LoVo (cell line): ENCODE data around the gene SNAPC2.
"Not testable (repeated sequence)": the region's sequence is repeated elsewhere in the genome, so short reads cannot be mapped to it uniquely, and the experiment has no call there.

Experiments
- DNase-seq: peaks from one replicate; pipeline ENCODE4 v3.0.0-alpha.2; 2016; ENCODE audit warnings: low spot score

SNAPC2 gene

DNA sequence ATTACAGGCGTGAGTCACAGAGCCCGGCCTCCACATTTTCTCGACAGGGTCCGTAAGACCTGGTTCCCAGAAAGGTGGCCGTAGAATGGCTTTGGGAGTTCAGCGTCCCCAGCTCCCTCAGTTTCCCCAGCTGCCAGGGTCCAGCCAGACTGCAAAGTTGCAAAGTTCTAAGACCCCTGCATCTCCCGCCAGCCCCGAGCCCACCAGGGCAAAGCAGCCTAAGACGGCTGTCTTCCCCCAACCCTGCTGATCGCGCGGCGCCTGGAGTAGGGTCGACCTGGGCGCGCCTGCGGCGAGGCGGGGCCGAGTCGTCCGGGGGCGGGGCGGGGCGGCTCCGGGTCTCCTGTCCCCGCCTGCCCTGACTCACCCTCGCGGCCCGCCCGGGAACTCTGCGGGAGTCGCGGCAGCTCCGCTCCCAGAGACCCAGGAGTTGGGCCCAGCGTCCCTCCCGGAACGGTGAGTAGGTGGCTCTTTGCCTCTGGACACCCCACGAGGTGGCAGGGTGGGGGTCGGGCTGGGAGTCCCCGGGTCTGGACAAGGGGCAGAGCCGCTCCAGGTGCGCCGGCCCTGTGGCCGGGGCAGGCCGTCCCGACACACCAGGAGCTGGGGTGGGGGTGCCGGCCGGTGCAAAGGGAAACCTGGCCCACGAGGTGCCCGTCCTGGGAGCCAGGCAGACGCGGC lies 31.9 kb upstream of the SNAPC2 start, which contains the start of gene LRRC8E:
Gene LRRC8E, plus strand, starts transcription at position 366 of the 681 bp plus-strand sequence. CDS start 7,094 bp downstream, outside the sequence.
- DNase-seq, result peak; percentile 80

DNA sequence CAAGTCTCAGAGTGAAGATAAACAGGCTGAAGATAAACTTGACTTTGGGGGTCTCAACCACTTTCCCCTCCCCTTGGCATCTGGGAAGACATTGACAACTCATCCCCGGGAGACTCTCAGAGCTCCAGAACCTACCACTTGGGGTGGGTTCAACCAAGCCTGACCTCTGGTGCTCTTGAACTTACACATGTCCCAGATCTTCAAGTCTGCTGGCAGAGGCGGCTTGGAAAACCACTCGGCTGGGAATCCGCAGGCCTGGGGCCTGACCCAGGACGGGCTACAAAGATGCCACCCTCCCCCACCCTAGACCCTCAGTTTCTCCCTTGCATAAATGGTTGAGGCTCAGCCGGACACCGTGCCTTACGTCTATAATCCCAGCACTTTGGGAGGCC lies 31.3 kb upstream of the SNAPC2 start:
- DNase-seq, result no peak

- DNase-seq, result not testable (repeated sequence)
Observed at GRCh38 chr19:7893362-7894101, 26.6 kb upstream of the SNAPC2 start.

GRCh38 chr19:7894612-7895309 lies 25.4 kb upstream of the SNAPC2 start:
- DNase-seq, result no peak

GRCh38 chr19:7895565-7895964 lies 24.6 kb upstream of the SNAPC2 start:
- DNase-seq, result no peak

DNA sequence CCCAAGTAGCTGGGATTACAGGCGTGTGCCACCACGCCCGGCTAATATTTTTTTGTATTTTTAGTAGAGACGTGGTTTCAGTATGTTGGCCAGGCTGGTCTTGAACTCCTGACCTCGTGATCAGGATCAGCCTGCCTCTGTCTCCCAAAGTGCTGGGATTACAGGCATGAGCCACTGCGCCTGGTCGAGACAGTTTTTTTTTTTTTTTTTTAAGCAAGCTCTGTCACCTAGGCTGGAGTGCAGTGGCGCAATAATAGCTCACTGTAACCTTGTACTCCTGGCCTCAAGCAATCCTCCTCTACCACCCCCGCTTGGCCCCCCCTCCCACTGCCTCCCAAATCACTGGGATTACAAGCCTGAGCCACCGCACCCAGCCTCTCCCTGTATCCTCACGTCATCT lies 22.8 kb upstream of the SNAPC2 start:
- DNase-seq, result no peak

DNA sequence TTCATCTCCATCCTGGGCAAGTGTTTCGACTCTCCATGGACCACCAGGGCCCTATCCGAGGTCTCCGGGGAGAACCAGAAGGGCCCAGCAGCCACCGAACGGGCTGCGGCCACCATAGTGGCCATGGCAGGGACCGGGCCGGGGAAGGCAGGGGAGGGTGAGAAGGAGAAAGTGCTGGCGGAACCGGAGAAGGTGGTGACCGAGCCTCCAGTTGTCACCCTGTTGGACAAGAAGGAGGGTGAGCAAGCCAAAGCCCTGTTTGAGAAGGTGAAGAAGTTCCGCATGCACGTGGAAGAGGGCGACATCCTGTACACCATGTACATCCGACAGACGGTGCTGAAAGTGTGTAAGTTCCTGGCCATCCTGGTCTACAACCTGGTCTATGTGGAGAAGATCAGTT lies 21.2 kb upstream of the SNAPC2 start:
- DNase-seq, result no peak

GRCh38 chr19:7899751-7900378 lies 20.3 kb upstream of the SNAPC2 start:
- DNase-seq, result no peak

DNA sequence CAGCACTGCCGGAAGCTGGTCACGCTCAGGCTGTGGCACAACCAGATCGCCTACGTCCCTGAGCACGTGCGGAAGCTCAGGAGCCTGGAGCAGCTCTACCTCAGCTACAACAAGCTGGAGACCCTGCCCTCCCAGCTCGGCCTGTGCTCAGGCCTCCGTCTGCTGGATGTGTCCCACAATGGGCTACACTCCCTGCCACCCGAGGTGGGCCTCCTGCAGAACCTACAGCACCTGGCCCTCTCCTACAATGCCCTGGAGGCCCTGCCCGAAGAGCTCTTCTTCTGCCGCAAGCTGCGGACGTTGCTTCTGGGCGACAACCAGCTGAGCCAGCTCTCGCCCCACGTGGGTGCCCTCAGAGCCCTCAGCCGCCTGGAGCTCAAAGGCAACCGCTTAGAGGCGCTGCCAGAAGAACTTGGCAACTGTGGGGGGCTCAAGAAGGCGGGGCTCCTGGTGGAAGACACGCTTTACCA lies 19.7 kb upstream of the SNAPC2 start:
- no peak for DNase-seq

GRCh38 chr19:7900931-7901330 lies 19.2 kb upstream of the SNAPC2 start:
- DNase-seq, result peak; percentile 9

- no peak for DNase-seq
Observed at GRCh38 chr19:7901337-7901736, 18.8 kb upstream of the SNAPC2 start.

DNA sequence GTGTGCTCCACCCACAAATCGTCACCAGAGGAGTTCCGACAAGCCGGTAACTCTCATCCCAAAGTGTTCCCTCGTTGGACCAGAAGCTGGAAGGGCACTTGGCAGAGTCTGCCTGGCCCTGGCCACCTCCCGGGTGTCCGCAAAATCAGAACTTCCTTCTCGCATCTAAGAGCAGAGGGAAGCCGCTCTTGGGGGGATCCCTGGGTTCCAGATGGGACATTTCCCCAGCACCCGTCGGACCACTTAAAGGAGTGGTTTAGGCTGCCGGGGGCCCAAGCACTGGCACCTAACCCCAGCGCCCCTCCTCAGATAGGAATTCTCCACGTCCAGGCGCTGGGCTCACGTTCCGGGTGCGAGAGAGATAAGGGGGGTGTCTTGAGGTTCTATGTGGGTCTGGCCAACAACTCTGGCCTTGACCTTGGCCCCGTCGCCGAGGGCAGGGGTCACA lies 17.3 kb upstream of the SNAPC2 start:
- peak; percentile 41 for DNase-seq

DNA sequence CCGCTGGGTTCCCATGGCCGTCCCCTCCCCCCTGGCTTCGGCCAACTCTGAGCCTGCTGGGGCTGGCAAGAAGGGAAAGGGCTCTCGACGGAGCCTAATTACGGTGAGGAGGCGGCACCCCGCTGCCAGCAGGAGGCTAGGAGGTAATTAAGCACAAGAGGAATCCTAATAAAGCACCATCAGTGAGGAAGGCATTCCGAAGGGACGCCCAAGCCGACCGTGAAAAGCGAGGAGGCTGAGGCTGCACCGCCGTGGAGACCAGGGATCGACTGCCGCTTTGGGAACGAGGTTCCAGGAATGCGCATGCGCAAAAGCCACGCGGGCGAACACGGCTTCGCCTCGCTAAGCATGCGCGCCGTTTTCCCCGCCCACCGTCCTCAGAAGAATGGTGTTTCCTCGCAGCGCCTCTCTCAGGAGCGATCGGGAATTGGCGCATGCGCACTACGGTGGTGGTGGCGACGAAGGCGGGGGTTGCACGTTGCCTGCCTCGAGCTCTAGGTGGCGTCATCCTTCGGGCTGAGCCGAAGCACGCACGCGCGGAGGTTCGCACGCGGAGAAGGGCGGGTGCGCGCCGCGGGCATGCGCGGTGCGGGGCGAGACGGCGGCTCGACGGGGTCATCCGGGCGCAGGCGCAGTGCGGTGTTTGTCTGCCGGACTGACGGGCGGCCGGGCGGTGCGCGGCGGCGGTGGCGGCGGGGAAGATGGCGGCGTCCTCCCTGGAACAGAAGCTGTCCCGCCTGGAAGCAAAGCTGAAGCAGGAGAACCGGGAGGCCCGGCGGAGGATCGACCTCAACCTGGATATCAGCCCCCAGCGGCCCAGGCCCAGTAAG lies 16.7 kb upstream of the SNAPC2 start, which contains the start of gene MAP2K7:
Gene MAP2K7, plus strand, starts transcription at position 634 of the 830 bp plus-strand sequence. Its CDS starts 68 bp downstream, at position 702.
- DNase-seq, result peak; percentile 99

DNA sequence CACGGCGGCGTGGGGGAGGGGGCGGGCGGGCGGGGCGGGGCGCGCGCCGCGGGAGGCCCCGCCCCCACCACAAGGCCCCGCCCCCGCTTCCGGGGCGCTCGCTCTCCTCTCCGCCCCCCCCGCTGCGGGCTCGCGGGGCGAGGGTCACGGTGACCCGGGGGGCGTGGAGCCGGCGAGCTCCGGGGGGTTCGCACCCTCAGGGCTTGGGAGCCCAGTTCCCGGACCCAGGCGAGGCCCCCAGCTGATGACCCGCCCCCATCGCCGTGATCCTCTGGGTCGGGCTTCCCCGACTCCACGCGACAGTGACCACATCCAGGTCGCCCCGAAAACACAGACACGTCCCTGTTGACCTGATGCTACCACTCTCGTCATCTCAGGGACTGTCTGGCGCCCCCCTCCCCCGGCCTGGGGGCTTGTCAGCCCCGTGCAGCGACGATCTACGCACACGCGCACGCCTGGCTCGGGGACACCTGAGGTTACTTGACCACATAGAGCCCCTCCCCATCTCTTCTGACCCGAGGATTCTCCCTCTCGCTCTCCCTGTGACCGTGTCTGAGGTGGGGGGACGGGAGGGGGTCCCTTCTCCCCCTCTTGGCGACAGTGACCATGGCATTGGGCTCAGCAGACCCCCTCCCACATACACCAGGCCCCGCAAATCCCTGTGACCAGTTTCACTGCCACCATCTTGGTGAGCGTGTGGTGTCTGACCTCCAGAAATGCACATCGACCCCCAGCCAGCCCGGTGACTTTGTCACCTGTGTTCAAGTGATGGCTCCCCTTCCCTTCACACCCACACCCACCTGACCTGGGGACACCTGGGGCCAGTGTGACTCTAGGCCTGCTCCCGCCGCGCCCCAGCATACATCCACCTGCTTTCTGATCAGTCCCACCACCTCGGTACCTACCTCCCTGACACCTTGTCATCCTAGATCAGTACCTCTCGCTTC lies 15.8 kb upstream of the SNAPC2 start:
- peak; percentile 55 for DNase-seq

GRCh38 chr19:7905268-7905667 lies 14.9 kb upstream of the SNAPC2 start:
- DNase-seq, result no peak

- no peak for DNase-seq
Observed at GRCh38 chr19:7905859-7906258, 14.3 kb upstream of the SNAPC2 start.

GRCh38 chr19:7907122-7907521 lies 13.0 kb upstream of the SNAPC2 start:
- no peak for DNase-seq

DNA sequence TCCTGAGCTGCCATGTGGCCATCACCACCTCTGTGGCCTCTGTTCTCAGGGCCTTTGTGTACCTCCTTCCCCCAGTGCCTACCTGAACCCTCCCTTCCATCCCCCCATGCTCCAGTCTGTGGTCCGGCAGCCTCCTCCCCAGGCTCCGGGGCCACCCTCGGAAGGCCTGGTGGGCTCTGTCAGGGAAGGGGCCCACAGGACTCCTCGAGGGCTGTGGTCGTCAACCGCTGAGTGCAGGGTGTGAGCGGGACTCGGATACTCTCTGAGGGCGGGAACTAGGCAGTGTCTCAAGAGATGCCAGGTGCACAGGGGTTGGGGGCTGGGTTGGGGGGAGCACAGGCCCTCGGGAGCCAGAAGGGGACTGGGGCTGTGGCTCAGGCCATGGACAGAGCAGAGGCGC lies 12.6 kb upstream of the SNAPC2 start:
- no peak for DNase-seq

- no peak for DNase-seq
Observed at GRCh38 chr19:7908078-7908699, 11.9 kb upstream of the SNAPC2 start.
